HG02973 (cell line): ENCODE results near the gene DHODH.
"Not testable (repeated sequence)": the region's sequence is repeated elsewhere in the genome, so short reads cannot be mapped to it uniquely, and the experiment has no call there.

ENCODE experiments used
- ATAC-seq: cut with Tn5 transposase; IDR thresholded peaks from one replicate; pipeline ENCODE4 v1.9.1; 2021; ENCODE audit warnings: moderate library complexity; ENCODE audit not compliant: unreplicated experiment

The DHODH gene

DNA sequence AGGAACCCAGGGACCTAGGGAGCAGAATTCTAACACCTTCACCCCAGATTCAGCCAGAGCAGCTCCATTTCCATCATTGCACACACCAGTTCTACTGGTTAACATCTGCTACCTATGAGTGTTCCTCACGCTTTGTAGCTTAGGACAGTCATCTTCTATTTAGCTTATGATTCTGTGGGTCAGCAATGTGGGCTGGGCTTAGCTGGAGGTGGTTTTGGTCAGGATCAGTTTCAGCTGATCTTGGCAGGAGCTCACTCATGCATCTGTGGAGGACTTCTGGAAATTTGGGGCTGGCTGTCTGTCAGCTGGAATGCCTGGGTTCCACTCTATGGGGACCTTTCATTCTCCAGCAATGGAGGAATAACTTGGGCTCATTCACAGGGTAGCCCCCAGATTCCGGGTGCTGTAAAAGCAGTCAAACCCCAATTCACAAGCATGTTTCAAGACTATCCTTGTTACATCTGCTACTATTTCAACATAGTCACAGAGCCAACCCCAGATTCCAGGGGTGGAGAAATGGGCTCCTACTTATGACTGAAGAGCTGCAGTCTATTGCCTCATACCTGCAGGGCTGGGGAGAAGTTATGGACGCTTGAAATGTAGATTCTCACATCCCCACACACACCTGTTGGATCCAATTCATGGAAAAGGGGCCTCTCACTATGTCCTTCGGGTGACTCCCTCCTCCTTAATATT lies 42.4 kb downstream of the DHODH start:
- ATAC-seq = no peak

DNA sequence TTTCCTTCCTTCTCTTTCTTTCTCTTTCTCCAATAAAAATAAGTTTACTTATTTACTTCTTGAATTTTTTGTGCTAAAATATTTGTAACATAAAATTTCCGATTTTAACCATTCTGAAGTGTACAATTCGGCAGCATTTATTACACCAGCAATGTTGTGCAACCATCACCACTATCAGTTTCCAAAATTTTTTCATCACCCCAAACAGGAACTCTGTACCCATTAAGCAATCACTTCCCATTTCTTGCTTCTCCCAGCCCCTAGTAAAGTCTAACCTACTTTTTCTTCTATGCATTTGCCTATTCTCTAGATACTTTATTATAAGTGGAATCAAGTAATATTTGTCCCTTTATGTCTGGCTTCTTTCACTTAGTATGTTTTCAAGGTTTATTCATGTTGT lies 43.3 kb downstream of the DHODH start:
- no peak for ATAC-seq

- ATAC-seq = not testable (repeated sequence)
These were observed 45.8 kb downstream of the DHODH start, which contains the start of gene HP for GRCh38 chr16:72054254-72054847. Gene HP, plus strand, starts transcription at chr16:72054505. Its CDS starts 148 bp downstream, at chr16:72054653.

GRCh38 chr16:72055911-72056310 lies 47.4 kb downstream of the DHODH start:
- ATAC-seq = no peak

DNA sequence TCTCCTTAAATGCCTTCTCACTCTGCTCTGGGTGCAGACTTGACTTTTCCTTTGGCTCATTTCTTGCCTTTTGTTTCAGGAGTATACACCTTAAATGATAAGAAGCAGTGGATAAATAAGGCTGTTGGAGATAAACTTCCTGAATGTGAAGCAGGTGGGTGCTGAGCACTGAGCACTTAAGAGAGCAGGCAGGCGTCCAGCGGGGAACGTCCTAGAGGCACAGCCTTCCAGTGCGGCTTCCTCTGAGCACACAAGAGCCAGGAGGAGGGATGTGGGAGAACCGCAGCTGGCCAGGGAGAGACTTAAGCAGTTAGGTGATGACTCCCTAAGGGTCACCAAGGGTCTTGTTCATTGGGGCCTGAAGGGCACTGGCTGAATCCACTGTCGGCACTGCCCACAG lies 48.8 kb downstream of the DHODH start:
- ATAC-seq = not testable (repeated sequence)

- ATAC-seq = not testable (repeated sequence)
These were observed 50.5 kb downstream of the DHODH start for GRCh38 chr16:72059060-72059459.

- ATAC-seq = no peak
These were observed 51.9 kb downstream of the DHODH start for GRCh38 chr16:72060405-72060804.

DNA sequence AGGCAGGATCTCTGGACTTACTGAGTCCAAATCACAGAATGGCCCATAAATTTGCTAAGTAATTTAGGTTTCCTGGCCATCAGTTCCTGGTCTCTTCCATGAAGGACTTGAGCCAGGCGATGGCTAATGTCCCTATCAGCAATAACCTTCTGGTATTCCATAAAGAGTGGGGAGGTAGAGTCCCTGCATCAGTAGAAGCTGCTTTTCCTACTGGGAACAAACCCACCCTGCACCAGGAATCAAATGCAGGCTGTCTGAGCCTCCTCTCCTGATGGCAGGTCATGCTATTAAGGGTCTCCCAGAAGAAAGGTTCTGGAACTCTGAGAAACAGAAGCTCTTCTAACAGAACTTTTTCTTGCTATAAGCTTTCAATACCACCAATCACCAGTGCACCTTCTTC lies 53.0 kb downstream of the DHODH start:
- no peak for ATAC-seq

- ATAC-seq = no peak
These were observed 55.9 kb downstream of the DHODH start for GRCh38 chr16:72064361-72064894.

GRCh38 chr16:72066747-72067146 lies 58.2 kb downstream of the DHODH start:
- ATAC-seq = peak; percentile 46

GRCh38 chr16:72068930-72069329 lies 60.4 kb downstream of the DHODH start:
- no peak for ATAC-seq

- ATAC-seq = no peak
These were observed 64.2 kb downstream of the DHODH start for GRCh38 chr16:72072514-72073342.

DNA sequence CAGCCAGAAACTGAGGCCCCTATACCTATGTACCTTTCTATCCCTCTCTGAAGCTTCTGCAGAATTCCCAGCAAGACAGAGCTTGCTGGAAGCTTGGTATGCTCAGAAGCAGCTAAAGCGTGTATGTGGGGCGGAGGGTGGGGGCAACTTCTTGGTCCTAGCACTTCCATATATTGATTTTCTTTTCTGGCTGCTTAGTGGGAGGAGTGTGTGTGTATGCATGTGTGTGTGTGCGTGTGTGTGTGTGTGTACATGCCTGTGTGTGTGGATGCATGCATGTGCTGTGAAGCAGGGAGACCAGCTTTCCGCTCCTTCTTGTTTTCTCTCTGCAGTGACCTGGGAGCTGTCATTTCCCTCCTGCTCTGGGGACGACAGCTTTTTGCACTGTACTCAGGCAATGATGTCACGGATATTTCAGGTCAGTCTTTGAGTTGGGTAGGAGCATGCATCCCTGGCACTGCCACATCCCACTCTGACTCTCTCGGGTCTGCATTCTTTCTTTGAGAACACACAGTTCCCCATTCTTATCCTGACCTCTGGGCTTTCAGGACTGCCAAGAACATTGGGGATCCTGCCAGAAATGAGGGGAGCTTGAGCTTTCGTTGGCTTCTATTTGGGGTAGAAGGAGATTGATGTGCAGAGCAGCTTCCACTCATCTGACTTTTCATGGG lies 65.2 kb downstream of the DHODH start:
- no peak for ATAC-seq

GRCh38 chr16:72075067-72075466 lies 66.5 kb downstream of the DHODH start:
- ATAC-seq = not testable (repeated sequence)
